Measurements from ENCODE around the gene DCTN2. TPM values are rescaled to one million over a fixed set of nuclear protein-coding genes. Genes with fewer than 3 reads are reported as not detected.
A peak's percentile ranks its signal among the peaks of the same experiment; 100 is the strongest.
"Not testable (repeated sequence)": the region's sequence is repeated elsewhere in the genome, so short reads cannot be mapped to it uniquely, and the experiment has no call there.

The DCTN2 gene
- total RNA-seq, 4 donors from 2014 or later: 161 to 326 (median 229) TPM

DNA sequence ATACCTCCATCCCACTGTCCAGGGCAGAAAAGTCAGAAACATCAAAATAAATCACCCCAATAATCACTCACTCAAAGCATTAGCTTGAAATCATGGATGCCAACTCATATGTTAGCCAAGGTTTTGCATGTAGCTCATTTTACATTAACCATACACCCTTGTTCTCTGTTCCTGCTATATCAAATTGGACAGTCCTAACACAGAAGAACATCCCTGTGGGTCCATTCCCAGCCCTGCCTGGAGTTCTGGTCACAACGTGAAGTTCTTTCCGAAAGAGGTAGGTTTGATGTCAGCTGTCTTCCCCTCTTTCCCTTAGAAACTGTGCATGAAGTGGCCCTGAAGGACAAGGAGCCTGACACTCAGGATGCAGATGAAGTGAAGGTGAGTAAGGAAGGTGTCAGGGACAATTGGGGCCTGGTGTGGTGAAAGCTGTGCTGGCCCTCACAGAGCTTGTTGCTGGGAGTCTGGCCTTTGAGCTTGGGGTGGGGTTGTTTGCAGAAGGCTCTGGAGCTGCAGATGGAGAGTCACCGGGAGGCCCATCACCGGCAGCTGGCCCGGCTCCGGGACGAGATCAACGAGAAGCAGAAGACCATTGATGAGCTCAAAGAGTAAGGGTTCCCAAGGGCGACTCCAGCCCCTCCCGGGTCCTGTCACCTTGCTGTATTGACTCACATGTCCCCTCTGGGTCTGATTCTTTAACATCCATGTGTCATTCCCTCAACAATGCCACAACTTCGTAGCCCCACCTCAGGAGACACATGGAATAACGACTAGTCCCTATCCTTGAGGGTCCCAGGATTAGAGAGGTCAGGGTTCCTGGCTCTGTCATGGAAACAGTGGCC is 29.0 kb upstream of the DCTN2 start:
- peak in 1 of 3 donors; percentile 51 for DNase-seq
- Histone ChIP-seq H3K27me3 (no peaks in the 10 kb centered on the region), H3K4me3 (no peak overlapping the region), H3K9me3 (no peaks in the 10 kb centered on the region), H3K4me1 (no peaks in the 10 kb centered on the region), H3K36me3 (no peaks in the 10 kb centered on the region), H3K27ac (no peak overlapping the region)
- no peak for TF ChIP-seq CTCF (IDR thresholded peaks at IDR 0.05)
- TF ChIP-seq POLR2A (IDR thresholded peaks at IDR 0.05): no peak

- Histone ChIP-seq H3K27me3 (no peaks in the 10 kb centered on the region), H3K4me3 (no peak overlapping the region), H3K27ac (no peak overlapping the region), H3K36me3 (no peaks in the 10 kb centered on the region), H3K9me3 (no peaks in the 10 kb centered on the region), H3K4me1 (no peaks in the 10 kb centered on the region)
- TF ChIP-seq POLR2A (IDR thresholded peaks at IDR 0.05) (no peak), CTCF (IDR thresholded peaks at IDR 0.05) (no peak)
- DNase-seq: no peak
Measured at GRCh38 chr12:57574795-57575194, 27.8 kb upstream of the DCTN2 start.

DNA sequence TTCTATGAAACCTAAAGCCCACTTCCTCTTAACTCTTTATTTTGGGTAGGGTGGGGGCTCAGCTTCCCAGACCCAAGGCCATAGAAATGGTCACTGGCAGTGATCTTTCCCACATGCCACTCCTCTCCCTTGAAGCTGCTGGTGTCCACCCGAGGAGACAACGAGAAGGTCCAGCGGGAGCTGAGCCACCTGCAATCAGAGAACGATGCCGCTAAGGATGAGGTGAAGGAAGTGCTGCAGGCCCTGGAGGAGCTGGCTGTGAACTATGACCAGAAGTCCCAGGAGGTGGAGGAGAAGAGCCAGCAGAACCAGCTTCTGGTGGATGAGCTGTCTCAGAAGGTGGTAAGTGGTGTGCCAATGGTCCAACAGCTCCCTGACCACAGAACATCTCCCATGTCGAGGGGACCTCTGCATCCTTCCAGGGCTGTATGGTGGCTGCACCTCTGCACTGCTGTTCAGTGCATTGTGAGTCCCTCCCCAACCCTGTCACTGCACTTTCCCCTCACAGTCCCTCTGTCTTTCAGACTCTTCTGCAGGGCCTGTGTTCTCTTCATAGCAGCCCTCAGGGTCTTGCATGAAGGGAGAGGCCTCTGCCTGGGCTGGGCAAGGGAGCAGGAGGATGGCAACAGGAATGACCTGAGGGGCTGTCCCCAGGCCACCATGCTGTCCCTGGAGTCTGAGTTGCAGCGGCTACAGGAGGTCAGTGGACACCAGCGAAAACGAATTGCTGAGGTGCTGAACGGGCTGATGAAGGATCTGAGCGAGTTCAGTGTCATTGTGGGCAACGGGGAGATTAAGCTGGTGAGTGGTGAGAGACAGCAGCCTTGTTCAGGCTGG is 25.2 kb upstream of the DCTN2 start:
- TF ChIP-seq POLR2A (IDR thresholded peaks at IDR 0.05) (no peak), CTCF (IDR thresholded peaks at IDR 0.05) (no peak)
- Histone ChIP-seq H3K36me3 (no peaks in the 10 kb centered on the region), H3K27ac (no peak overlapping the region), H3K9me3 (no peaks in the 10 kb centered on the region), H3K27me3 (no peaks in the 10 kb centered on the region), H3K4me3 (no peak overlapping the region), H3K4me1 (no peaks in the 10 kb centered on the region)
- DNase-seq: no peak

GRCh38 chr12:57570438-57570837 is 23.4 kb upstream of the DCTN2 start:
- H3K36me3 ChIP-seq, H3K27me3 ChIP-seq, H3K4me1 ChIP-seq, H3K4me3 ChIP-seq, DNase-seq, H3K27ac ChIP-seq, H3K9me3 ChIP-seq: not testable (repeated sequence)

DNA sequence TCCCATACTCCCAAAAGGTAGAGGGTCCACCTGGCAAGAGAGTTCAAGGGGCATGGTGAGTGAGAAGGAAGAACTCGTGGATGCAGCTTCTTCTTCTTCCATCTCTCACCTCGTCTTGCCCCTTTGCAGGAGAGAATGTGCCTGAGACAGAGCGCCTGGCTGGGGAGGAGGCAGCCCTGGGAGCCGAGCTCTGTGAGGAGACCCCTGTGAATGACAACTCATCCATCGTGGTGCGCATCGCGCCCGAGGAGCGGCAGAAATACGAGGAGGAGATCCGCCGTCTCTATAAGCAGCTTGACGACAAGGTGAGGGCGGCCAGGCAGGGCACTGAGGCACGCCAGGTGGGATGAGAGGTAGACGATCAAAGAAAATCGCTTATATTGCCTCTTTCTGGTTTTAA is 22.9 kb upstream of the DCTN2 start:
- no peaks in the 10 kb centered on the region for H3K4me1 ChIP-seq
- no peak overlapping the region for H3K4me3 ChIP-seq
- H3K36me3 ChIP-seq: no peaks in the 10 kb centered on the region
- H3K9me3 ChIP-seq: no peaks in the 10 kb centered on the region
- H3K27ac ChIP-seq: no peak overlapping the region
- no peaks in the 10 kb centered on the region for H3K27me3 ChIP-seq
- no peak for DNase-seq
- TF ChIP-seq CTCF (IDR thresholded peaks at IDR 0.05): no peak

DNA sequence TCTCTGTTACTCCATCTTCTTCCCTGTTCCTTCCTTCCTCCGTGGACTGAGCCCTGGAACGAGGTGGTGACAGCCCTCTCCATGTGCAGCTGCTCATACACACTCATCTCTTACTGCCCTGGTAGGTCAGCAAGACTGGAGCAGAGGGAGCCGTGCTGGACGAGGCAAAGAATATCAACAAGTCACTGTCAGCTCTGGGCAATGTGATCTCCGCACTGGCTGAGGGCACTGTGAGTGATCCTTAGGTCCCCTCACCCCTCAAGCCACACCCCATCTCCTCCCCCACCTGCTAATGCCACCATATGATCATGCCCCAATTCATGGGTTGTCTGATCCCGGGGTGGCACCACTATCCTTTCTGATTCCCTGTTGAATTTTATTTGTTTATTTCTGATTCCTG is 21.8 kb upstream of the DCTN2 start:
- no peak for TF ChIP-seq CTCF (IDR thresholded peaks at IDR 0.05)
- TF ChIP-seq POLR2A (IDR thresholded peaks at IDR 0.05): no peak

More for the DNA sequence above, 21.8 kb upstream of the DCTN2 start:
- no peak for DNase-seq
- Histone ChIP-seq H3K9me3 (no peaks in the 10 kb centered on the region), H3K36me3 (no peaks in the 10 kb centered on the region), H3K27me3 (no peaks in the 10 kb centered on the region), H3K27ac (no peak overlapping the region), H3K4me1 (no peaks in the 10 kb centered on the region), H3K4me3 (no peak overlapping the region)

Measured in Peyer's patch (tissue), 4 donors.